GM18868 (cell line): ENCODE measurements around the gene SVIL.
"Not testable (repeated sequence)": the region's sequence is repeated elsewhere in the genome, so short reads cannot be mapped to it uniquely, and the experiment has no call there.

ENCODE experiments used
- ATAC-seq: cut with Tn5 transposase; IDR thresholded peaks from one replicate; pipeline ENCODE4 v1.9.1; 2021; ENCODE audit warnings: mild to moderate bottlenecking, moderate library complexity; ENCODE audit not compliant: unreplicated experiment

Gene SVIL

DNA sequence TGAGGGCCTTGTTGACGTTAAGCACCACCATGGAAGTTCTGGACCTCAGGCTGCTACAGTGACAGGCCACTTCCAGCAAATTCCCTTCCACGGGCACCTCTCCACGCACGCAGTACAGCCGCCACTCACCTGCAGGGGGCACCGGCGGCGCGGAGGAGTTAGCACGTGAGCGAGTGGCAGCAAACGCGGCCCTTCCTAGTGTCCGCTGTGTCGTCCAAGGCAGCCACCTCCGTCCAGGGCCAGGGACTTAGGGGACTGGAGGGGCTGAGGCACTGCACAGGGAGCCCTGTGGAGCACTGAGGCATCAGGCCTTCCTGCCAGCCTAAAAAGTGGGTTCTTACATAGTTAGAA, 164.4 kb downstream of the SVIL start:
- ATAC-seq: no peak

DNA sequence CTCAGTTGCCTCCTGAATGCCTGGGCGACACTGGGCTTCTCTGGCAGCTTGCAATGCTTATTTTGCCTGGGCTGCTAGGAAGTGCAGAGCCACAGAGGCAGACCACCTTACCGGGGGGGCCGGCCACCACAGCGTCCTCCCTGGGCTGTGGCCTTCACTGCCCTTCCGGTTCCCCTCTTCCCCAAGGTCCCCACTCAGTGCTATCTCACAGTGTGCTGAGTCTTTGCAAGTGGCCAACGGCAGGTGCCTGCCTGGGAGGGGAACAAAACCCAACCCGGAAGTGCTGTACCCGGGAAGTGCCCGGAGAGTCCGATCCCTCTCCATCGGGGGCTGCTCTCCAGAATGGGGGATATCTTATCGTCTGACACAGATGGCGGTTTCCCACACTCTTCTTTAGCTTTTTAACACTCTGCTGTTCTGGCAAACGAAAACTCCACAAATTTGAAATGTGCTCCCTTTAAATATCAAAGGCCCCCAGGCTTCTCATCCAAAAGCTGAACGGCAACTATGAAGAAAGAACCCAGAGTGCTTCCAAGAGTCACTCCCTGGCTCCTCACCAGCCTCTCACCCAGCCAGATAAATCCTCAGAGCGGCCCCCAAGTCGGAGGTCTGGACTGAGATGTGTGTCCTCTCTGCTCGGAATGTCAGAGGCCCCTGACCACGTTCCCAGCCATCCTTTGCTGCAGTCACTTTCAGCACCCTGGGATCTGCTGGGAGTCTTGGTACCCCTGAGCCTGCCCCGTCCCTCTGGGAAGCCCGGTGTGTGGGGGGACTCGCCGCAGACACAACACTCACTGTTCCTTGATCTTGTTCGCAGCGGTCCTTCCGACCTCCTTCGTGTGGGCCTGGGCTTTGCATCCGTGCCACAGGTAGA, 165.1 kb downstream of the SVIL start:
- ATAC-seq: no peak

DNA sequence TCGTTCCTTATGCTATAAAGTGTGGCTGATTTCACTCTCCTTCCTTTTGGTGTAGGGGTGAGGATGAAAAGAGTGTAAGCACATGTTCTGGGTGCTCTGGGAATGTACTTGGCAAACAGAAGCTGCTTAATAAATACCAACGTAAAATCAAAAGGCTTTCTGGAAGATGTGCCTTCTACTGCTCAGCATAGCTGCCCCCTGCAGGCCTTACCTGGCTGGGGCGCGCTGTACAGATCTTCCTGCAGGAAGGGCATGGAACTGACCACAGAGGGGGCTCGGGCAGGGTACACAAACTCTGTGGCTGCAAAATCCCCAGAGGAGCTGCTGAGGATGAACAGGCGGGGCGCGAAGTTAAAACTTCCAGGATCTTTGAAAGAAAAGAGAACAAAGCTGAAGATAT, 169.4 kb downstream of the SVIL start:
- ATAC-seq: no peak

DNA sequence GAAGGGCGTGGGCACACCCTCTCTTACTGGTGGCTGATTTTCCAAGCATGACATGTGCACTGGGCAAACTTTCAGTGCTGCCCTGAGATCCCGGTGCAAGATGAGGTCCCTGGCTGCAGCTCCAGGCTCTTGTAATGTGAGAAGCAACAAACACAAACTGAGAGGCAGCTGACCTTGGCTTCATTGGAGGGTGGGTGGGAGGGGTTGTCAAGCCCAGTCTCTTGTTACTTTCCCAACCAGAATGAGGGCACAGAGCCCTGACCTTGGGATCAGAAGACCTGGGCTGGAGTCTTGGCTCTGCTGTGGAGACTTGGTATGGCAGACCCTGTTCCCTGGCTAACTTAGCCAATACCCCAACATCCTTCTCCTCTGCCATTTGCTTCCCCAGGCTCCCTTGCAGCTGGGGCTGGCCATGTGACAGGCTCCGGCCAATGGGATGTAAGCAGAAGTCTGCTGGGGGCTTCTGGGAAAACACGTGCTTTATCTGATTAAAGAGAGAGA, 170.1 kb downstream of the SVIL start:
- ATAC-seq: not testable (repeated sequence)

DNA sequence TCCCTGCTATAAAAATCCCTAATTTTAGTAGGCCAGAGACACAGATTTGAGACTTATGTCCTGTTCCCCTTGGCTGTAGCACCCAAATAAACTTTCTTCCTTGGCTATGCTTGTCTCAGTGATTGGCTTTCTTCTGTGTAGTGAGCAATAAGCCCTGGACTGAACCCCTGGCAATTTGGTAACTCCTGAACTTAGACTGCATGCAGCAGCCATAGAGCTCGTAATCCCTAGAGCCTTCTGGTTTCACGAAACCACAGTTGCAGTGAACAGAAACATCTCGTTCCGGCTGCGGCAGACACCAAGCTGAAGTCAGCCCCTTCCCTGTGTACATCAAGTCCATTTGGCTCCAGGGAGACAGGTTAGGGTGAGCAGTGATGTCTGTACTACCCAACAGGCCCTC, 173.7 kb downstream of the SVIL start:
- ATAC-seq: no peak

DNA sequence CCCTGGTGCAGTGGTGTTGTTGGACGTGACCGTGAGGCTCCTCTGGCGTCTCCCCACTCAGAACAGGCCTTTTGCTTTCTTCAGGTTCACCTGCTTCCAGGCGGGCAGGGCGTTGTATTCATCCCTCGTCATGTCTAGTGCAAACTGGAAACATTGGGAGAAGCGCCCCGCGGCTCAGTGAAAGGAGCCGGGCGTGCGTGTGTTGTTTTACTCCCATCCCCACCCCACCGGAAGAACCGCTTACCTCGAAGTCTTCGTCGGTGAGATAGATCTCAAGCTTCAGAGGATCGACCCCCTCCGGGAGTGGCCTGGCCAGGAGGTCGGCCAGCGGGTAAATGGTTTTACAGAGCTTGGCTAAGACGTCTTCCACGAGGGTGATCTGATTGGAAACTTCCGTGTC, 176.6 kb downstream of the SVIL start:
- ATAC-seq: not testable (repeated sequence)

DNA sequence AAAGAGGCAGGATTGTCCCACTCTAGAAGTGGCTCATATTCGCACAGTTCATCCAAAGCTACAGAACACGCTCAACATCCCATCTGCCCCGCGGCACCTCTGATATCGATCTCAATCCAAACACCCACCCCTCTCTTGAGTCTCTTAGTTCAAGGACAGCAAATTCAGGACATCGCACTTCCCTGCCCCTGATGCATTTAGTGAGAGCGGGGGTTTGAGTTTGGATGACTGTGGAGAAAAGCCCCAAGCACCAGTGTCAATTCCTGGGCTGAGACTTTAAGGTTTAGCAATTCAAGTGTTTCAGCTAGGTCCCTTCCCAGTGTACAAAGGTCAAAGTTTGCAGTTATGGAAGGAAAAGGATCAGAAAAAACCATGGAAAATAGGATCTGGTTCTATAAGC, 179.7 kb downstream of the SVIL start:
- ATAC-seq: no peak

DNA sequence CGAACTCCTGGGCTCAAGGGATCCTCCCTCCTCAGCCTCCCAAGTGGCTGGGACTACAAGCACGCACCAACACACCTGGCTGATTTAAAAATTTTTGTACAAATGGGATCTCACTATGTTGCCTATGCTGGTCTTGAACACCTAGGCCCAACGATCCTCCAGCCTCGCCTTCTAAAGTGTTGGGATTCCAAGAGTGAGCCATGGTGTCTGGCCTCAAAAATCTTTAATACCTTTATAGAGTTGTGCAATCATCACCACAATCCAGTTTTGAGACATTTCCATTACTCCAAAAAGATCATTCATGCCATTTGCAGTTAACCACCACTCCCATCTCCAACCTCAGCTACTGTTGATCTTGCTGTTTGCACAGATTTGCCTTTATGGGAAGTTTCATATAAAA, 180.5 kb downstream of the SVIL start:
- ATAC-seq: no peak

DNA sequence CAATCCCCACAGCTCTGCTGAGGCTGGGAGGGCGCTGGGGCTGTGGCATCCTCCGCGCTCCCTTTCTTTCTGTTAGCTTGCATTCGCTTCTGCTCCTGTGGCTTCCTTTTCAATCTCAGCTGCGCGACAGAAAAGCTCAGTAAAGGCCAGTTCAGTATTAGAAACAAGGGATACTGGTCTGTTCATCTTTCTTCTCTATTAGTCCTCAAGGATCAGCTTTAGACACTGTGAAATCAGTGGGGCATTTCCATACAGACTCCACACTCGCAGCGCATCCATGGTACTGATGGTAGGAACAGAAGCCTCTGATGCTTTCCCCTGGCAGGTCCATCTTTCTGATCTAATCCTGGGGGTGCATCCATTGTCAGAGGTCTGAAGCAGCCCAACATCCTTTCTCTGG, 182.2 kb downstream of the SVIL start:
- no peak for ATAC-seq

DNA sequence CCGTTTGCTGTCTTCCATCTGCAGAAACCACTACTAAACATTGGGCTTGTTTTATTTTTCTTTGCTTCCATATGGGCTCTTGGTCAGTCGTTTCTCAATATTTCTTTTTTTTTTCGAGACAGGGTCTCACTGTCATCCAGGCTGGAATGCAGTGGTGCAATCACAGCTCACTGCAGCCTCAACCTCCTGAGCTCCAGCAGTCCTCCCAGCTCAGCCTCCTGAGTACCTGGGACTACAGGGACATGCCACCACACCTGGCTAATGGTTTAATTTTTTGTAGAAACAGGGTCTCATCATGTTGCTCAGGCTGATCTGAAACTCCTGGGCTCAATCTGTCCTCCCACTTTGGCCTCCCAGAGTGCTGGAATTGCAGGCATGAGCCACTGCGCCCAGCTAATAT, 182.8 kb downstream of the SVIL start:
- no peak for ATAC-seq

DNA sequence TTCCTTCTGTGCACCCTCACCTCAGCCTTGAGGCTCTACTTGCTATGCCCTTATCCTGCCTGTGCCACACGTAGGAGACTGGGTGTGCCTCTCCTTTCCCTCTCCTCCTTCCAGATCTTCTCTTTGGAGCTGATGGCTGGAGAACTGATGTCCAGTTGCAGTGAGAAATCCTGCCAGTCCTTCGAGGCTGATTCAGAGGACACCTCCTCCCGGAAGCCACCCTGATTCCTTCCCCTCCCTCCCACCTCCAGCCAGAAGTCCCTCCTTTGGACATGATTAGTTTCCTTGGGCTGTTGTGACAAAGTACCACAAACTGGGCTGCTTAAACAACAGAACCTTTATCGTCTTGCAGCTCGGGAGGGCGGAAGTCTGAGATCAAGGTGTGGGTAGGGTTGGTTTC, 184.4 kb downstream of the SVIL start:
- no peak for ATAC-seq

DNA sequence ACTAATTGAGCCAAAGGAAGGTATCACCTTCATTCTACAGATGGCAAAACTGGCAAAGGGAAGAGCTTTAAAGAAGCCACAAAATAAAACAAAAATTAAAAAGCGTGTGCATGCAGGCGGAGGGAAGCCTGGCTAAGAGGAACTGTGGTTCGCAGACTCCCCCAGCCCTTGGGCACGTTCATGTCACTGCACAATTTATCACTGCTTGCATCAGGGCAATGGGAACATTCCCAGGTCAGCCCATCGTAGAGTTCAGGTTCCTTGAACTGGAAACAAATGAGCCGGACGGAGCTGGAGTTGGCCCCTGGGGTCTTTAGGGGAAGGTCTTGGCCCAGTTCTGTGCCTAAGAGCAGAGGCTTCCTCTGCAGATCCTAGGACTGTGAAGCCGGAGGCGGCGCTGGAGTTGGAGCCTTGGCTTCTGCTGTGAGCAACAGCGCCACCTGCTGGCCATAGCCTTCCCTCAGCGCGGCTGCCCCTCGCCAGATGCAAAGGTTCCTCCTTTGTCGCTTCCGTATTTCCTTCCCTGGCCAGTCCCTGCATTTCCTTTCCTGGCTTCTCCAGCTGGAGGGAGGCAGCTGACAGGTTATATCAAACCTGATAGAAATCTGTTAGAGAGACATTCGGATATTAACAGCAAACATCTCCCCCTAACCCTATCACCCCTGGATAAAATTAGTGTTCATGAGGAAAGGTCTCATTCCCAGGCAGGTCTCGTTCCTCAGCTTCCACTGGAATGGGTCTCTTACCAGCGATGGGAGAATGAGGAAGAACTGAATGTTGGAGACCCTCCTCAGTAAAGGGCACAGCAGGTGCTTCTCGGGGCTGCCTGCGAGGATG, 185.8 kb downstream of the SVIL start:
- ATAC-seq: peak; percentile 80

DNA sequence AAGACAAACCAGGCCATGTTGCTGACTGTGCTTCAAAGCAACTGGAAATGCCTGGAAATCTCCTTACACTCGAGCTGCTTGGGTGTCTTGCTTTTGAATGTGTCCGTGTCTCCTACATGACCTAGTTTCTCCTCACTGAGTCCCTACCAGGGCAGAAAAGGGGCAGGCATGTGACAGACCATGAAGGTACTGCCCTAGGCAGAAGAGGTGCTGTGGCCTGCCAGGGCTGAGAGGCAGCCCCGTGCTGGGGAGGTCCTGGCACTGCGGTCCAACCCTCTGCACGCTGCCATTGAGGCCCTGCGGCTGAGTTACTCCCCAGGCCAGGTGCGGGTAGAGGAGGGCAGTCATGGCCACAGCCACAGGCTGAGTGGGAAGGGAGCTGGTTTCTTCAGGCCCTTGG, 186.6 kb downstream of the SVIL start:
- no peak for ATAC-seq

DNA sequence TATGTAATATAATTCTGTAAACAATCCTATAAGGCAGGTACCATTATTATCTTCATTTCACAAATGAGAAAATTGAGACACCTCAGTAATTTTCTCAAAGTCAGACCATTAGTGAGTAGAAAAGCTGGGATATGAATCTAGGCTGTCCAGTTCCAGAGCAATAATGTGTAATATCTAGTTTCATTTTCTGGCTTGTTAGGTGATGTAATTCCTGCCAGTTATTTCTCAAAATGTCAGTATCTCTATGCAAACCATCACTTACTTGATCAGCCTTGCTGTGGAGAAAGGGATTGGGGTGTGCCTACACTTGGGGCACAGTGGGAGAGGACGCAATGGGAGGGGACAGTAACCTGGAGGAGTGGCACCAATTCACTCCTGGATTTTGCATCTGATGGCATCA, 188.4 kb downstream of the SVIL start:
- no peak for ATAC-seq

DNA sequence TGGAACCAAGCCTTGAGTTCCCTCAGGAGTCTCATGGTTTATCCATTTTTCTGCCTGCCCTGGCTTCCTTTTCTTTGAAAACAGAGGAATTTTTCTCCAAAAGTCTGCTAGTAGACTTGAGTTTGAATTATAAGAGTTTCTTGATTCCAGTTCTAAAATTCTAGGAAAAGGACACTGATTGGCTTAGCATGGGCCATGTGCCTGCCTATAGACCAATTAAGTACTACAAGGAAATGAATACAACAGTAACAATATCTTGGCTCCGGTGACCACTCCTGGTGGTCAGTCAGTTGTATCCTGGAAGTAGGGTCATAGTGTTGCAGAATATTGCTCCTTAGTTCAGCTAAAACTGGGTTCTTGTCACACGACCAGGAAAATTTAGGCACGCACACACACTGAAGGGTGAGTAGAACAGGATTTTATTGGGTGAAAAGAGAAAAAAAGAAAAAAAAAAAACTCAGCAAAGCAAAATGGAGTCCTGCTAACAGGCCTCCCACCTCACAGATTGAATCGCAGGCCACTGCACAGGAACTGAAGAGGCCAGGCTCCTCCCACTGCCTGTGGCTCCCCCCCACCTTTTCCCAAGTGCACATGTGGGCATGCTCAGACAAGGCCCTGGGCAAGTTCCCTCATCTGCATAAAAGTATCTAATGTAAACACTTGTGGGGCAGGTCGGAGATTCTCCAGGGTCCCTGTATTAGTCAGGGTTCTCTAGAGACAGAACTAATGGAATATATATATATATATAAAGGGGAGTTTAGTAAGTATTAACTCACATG, 190.8 kb downstream of the SVIL start:
- no peak for ATAC-seq

DNA sequence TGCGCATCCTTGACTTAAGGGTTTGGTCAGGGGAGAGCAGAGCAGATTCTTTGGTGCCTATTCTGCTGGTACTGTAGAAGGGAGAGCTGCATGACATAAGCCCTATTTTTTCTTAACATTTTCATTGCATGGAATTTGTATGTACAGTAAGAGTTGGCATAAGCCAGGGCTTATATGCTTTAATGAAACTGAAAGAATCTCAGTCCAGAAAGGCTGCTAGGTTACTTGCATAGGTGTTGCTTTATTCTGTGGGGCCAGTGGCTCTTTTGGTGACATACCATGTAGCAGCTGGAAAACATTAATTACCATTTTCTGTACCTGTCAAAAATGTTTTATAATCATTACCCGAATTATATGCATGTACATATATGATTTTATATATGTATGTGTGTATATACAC, 193.8 kb downstream of the SVIL start:
- no peak for ATAC-seq

DNA sequence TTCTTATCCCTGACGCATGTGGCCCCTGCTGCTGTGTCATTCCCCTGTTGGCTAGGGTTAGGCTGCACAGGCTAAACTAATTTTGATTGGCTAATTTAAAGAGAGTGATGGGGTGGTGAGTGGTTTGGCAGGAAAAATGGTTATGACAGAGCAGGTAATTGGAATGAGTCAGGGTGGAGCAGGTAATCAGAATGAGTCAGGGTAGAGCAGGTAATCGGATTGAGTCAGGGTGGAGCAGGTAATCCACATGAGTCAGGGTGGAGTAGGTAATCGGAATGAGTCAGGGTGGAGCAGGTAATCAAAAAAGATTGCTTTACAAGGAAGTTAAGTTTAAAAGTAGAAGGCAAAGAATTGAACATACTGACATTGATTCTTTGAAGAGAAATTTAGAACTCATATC, 195.8 kb downstream of the SVIL start:
- ATAC-seq: not testable (repeated sequence)

DNA sequence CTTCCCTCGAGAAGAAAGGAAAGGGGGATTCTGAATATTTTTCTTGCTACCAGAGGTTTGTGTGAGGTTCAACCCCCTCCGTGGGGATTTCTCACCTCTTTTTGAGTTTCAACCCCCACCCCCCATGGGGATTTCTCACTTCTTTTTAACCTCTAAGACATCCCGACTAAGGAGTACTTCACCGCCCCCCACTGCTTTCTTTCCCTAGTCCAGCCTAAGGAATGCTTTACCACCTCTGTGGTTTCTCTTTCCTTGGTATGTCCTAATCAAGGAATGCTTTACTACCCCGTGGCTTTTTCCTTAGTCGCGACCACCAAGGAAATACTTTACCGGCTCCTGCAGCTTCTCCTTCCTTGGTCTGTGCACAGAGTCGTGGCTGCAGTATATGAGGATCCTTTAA, 196.5 kb downstream of the SVIL start:
- ATAC-seq: no peak

DNA sequence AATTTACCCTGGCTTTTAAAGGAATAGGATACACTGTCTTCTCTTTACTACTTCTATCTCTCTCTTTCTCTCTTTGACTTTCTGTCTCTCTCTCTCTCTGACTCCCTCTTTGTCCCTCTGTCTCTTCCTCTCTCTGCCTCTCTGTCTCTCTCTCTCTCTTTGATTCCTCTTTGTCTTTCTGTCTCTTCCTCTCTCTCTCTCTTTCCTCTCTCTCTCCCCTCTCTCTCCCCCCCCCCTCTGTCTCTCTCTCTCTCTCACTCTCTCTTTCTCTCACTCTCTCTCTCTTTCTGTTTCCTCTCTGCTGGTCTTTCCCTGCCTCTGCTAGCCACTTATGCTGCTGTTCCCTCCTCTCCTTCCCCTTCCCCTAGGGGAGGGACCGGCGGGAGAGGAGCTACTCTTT, 196.9 kb downstream of the SVIL start:
- ATAC-seq: no peak

DNA sequence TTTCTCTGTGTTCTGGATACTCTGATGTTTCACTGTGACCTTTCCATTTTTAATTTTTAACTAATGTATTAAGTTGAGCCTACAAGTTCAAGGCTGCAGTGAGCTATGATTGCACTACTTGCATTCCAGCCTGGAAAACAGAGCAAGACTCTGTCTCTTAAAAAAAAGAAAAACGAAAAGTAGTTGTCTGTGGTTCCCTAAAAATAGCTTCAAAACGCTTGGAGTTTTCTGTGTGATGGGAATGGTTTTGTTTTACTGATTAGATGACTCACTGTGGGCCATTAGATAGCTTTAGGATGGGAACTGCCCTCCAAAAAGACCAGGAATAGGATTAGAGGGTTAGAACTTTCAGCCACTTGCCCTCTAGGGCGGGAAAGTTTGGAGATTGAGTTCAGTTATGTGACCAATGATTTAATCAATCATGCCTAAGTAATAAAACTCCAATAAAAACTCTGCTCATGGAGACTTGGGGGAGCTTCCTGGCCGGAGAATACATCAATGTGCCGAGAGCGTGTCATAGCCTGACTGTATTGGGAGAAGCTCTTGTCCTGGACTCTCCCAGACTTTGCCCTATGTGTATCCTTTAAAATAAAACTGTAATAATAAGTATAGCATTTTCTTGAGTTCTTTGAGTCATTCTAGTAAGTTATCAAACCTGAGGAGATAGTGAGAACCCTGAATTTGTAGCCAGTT, 198.8 kb downstream of the SVIL start:
- ATAC-seq: no peak

DNA sequence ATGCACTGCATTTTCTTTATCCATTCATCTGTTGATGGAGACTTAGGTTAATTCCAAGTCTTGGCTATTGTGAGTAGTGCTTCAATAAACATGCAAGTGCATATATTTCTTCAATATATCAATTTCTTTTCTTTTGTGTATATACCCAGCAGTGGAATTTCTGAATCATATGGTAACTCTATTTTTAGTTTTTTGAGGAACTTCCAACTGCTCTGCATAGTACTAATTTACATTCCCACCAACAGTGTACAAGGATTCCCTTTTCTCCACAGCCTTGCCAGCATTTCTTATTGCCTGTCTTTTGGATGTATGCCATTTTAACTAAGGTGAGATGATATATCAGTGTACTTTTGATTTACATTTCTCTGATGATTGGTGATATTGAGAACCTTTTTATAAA, 200.7 kb downstream of the SVIL start:
- no peak for ATAC-seq
